GM18505 (cell line): Measurements from ENCODE around the gene TBC1D3B.
"Not testable (repeated sequence)": the region's sequence is repeated elsewhere in the genome, so short reads cannot be mapped to it uniquely, and the experiment has no call there.

Experiments
- ATAC-seq: cut with Tn5 transposase; IDR thresholded peaks from one replicate; pipeline ENCODE4 v1.9.1; 2021; ENCODE audit not compliant: unreplicated experiment
- POLR2A ChIP-seq: IDR thresholded peaks from 4 replicates; pipeline ENCODE4 v1.6.1; 2011; ENCODE audit warnings: borderline replicate concordance; ENCODE audit not compliant: insufficient read depth, insufficient read length; ENCODE audit errors: extremely low read depth

TBC1D3B gene

GRCh38 chr17:36205637-36206485 is 29.4 kb upstream of the TBC1D3B start:
- no peak for TF ChIP-seq POLR2A
- no peak for ATAC-seq

DNA sequence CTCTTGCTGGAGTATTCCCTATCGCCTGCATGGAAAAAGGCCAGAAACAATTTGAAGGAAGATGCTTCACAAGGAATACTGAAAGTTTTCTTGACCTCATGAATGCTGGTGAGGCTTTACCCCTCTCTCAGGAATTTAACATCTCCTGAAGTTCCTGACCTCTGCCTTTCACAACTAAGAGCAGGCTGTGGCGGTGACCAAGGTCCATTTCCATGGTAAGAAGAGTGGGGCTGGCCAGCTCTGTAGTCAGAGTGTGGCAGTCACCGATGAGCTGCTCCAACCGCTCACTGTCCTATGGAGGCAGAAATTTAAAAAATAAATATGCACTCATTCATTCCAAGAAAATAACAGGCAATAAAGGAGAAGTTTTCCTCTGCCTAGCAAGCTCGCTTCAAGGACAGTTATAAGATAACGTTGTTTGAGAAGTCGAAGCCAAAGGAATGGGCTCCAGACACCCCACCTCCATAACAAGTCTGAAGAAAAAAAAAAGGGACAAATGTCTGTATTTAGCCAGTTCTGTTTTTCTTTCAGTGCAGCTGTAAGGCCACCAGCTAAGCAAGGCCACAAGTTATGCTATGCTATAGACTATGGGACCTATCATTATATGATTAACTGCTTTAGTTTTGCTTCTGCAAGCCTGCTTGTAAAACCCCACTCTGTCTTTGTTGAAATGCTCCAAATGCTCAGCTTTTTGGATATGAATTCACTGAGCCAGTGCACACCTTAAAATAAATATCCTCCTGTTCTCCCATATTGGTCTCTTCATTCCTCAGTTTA is 28.5 kb upstream of the TBC1D3B start:
- TF ChIP-seq POLR2A = no peak
- ATAC-seq = no peak

GRCh38 chr17:36203335-36203734 is 26.9 kb upstream of the TBC1D3B start:
- TF ChIP-seq POLR2A = no peak
- no peak for ATAC-seq

DNA sequence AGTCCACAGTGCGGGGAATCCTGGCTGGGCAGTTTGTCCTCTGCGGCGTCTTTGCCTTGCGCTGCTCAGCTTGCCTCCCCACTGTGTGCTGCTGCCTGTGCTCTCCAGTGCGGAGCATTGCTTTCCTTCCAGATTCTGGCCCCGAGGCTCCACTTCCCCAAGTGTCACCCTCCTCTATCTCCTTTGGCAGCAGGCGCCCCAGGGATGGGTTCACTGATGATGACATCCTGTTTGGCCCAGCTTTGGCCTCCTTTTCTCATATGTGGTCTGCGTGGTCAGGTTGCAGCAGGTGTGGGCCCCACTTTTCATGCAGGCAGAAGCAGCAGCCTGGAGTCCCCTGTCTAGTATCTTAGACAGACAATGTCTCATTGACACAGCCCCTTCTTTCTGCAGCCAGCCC is 25.1 kb upstream of the TBC1D3B start:
- not testable (repeated sequence) for ATAC-seq

- ATAC-seq = not testable (repeated sequence)
These were observed 24.7 kb upstream of the TBC1D3B start for GRCh38 chr17:36201102-36201501.

DNA sequence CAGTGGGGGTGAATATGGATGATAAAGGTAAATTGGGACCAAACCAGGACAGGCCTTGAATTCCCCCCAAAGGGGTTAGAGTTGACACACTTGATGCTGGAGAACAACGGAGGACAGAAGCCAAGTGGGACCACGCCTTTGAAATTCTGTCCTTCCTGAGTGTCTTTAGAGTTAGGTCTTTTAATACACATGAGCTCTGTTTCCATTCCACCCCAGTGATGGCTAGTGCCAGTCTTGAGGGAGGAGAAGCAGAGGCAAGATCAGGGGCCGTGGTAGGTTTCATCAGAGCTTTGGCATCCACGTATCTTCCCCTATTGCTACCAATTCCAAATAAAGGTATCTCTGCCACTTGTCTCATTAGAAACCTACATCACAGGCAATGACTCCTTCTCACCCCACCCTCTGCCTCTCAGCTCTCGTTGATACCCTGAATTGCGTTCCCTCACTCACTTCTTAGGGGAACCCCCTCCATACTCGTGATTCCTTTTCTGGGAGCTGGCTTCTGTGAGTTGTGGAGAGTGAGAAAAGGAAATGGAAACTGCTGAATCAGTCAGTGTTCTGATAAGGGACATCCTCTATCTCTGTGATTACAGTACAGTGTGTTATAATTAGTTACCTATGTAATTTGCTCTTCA is 22.5 kb upstream of the TBC1D3B start:
- no peak for TF ChIP-seq POLR2A
- peak; percentile 23 for ATAC-seq

- TF ChIP-seq POLR2A = no peak
- peak; percentile 18 for ATAC-seq
These were observed 20.9 kb upstream of the TBC1D3B start for GRCh38 chr17:36197387-36197703.

GRCh38 chr17:36196131-36196486 is 19.7 kb upstream of the TBC1D3B start:
- TF ChIP-seq POLR2A = no peak

GRCh38 chr17:36195434-36196130 is 19.1 kb upstream of the TBC1D3B start:
- ATAC-seq = no peak
- TF ChIP-seq POLR2A = no peak

More at GRCh38 chr17:36196131-36196486, 19.7 kb upstream of the TBC1D3B start:
- no peak for ATAC-seq

GRCh38 chr17:36194832-36195433 is 18.5 kb upstream of the TBC1D3B start:
- not testable (repeated sequence) for ATAC-seq

DNA sequence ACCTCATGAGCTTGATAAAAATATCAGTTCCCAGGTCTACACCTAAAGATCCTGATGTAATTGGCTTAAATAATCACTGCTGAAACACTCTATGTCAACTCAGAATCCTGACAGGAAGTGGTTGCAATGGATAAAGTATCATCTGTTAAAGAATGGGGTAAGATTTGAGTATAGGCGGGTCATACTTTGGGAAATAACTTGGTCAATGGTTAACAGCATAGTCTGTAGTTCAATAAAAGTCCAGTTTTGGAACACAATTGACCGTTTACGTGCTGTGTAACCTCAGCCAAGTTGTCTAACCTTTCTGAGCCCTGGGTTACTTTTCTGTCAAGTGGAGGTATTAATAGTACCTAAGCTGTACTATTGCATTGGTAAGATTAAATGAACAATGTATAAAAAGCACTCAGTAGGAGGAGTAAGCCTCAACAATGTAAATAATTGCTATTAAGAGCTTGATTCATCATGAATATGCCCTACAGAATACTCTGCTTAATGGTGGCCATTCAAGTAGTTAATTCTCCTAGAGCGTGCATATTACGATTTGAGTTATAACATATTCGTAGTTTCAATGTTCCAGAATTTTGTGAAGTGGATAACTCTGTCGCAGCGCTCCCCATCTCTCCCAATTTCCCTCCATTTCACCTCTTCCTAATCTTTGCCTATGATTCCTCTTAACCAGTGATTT is 17.9 kb upstream of the TBC1D3B start:
- ATAC-seq = not testable (repeated sequence)

- no peak for ATAC-seq
- TF ChIP-seq POLR2A = no peak
These were observed 16.9 kb upstream of the TBC1D3B start for GRCh38 chr17:36193216-36193775.

DNA sequence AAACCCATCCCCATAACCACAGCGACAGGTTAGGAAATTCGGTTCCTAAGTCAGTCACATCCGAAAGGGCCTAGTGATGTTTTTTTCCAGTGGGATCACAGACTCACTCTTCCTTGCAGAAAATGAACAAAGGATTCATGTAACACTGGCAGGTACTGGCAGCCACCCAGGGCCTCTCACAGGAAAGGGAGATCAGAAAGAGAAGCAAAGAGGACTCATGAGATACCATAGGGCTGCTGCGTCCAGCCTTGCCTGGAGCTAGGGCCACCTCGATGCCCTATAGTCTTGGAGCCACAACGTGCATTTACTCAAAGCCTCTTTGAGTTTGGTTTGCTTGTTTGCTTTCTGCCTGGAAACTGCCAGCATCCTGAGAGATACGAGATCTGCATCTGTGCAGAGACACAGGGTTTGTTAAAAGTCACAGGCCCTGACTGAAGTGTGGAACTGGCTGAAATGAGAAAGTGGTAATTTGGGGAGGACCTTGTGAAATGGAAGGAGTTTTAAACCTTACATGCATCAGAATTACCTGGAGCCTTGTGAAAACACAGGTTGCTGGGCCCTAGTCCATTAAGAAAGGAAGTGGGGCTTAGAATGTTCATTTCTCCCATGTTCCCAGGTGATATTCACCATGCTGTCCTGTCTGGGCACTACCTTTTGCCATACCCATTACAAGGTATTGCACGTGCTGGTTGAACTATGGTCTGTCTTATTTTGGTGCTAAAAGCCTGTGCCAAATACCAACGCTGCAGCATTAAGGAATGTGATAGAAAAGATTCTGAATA is 14.3 kb upstream of the TBC1D3B start:
- ATAC-seq = not testable (repeated sequence)

- not testable (repeated sequence) for ATAC-seq
These were observed 13.6 kb upstream of the TBC1D3B start for GRCh38 chr17:36189993-36190392.
